ENCODE measurements around the gene BOC. TPM values are rescaled to one million over a fixed set of nuclear protein-coding genes. Genes with fewer than 3 reads are reported as not detected.

Gene BOC
- total and polyA plus RNA-seq, 4 donors = 2.9 to 21.9 (median 6.4) TPM

GRCh38 chr3:113263778-113264177 is 52.4 kb downstream of the BOC start:
- TF ChIP-seq CTCF (IDR thresholded peaks at IDR 0.05; ENCODE audit: control extremely low read depth, extremely low read depth) = no peak
- WGBS, 2 donors = 91% methylated on average over 3 of the region's 3 CpGs
- DNase-seq (no peak), ATAC-seq (ENCODE audit: insufficient read depth, low FRiP score) (no peak)
- Histone ChIP-seq H3K4me1 (ENCODE audit: control insufficient read depth in 5 of 5, insufficient read depth in 5 of 5, low read length in 5 of 5) (peaks cover 0 to 62% (median 24%) of the 10 kb centered on the region in 5 donors), H3K36me3 (ENCODE audit: control insufficient read depth in 4 of 4, insufficient read depth in 4 of 4, low read length in 4 of 4) (peaks cover 0 to 21% (median 7%) of the 10 kb centered on the region in 4 donors), H3K9me3 (ENCODE audit: control insufficient read depth in 4 of 4, insufficient read depth in 3 of 4, low read length in 3 of 4) (peaks cover 0 to 2% (median 0%) of the 10 kb centered on the region in 4 donors), H3K9ac (ENCODE audit: insufficient read depth in 1 of 2, low read length in 2 of 2) (no peak overlapping the region), H3K27me3 (ENCODE audit: control insufficient read depth in 3 of 3, insufficient read depth in 3 of 3, low read length in 2 of 3) (no peaks in the 10 kb centered on the region), H3K27ac (ENCODE audit: low read depth in 1 of 2, low read length in 1 of 2) (no peak overlapping the region), H3K4me3 (no peak overlapping the region)

- Histone ChIP-seq H3K36me3 (ENCODE audit: control insufficient read depth in 4 of 4, insufficient read depth in 4 of 4, low read length in 4 of 4) (peaks cover 0 to 21% (median 10%) of the 10 kb centered on the region in 4 donors), H3K9ac (ENCODE audit: insufficient read depth in 1 of 2, low read length in 2 of 2) (peak overlapping the region in 1 of 2 donors; percentile 8), H3K4me3 (no peak overlapping the region), H3K27me3 (ENCODE audit: control insufficient read depth in 3 of 3, insufficient read depth in 3 of 3, low read length in 2 of 3) (no peaks in the 10 kb centered on the region), H3K9me3 (ENCODE audit: control insufficient read depth in 4 of 4, insufficient read depth in 3 of 4, low read length in 3 of 4) (peaks cover 0 to 2% (median 0%) of the 10 kb centered on the region in 4 donors), H3K4me1 (ENCODE audit: control insufficient read depth in 5 of 5, insufficient read depth in 5 of 5, low read length in 5 of 5) (peaks cover 0 to 62% (median 24%) of the 10 kb centered on the region in 5 donors), H3K27ac (ENCODE audit: low read depth in 1 of 2, low read length in 1 of 2) (no peak overlapping the region)
- WGBS, 2 donors = 81 to 88% methylated on average over 10 of the region's 10 CpGs
- peak; percentile 83 to 94 (median 93) for DNase-seq
- no peak for TF ChIP-seq CTCF (IDR thresholded peaks at IDR 0.05; ENCODE audit: control extremely low read depth, extremely low read depth)
- ATAC-seq (ENCODE audit: insufficient read depth, low FRiP score) = no peak
Observed at GRCh38 chr3:113264283-113265131, 53.1 kb downstream of the BOC start.

- Histone ChIP-seq H3K36me3 (ENCODE audit: control insufficient read depth in 4 of 4, insufficient read depth in 4 of 4, low read length in 4 of 4) (peaks cover 0 to 28% (median 11%) of the 10 kb centered on the region in 4 donors), H3K9me3 (ENCODE audit: control insufficient read depth in 4 of 4, insufficient read depth in 3 of 4, low read length in 3 of 4) (peaks cover 0 to 2% (median 0%) of the 10 kb centered on the region in 4 donors), H3K4me3 (no peak overlapping the region), H3K27ac (ENCODE audit: low read depth in 1 of 2, low read length in 1 of 2) (no peak overlapping the region), H3K4me1 (ENCODE audit: control insufficient read depth in 5 of 5, insufficient read depth in 5 of 5, low read length in 5 of 5) (peaks cover 0 to 58% (median 24%) of the 10 kb centered on the region in 5 donors), H3K27me3 (ENCODE audit: control insufficient read depth in 3 of 3, insufficient read depth in 3 of 3, low read length in 2 of 3) (no peaks in the 10 kb centered on the region), H3K9ac (ENCODE audit: insufficient read depth in 1 of 2, low read length in 2 of 2) (peak overlapping the region in 1 of 2 donors; percentile 18)
- DNase-seq (no peak), ATAC-seq (ENCODE audit: insufficient read depth, low FRiP score) (no peak)
- TF ChIP-seq CTCF (IDR thresholded peaks at IDR 0.05; ENCODE audit: control extremely low read depth, extremely low read depth) = no peak
- 85 to 89% methylated on average over 5 of the region's 5 CpGs for WGBS, 2 donors
Observed at GRCh38 chr3:113265231-113265630, 53.9 kb downstream of the BOC start.

All from lung (tissue), 12 donors.